Calu3 (cell line): ENCODE data around the gene NEK2. TPM values are rescaled to one million over a fixed set of nuclear protein-coding genes. Genes with fewer than 3 reads are reported as not detected.
"Not testable (repeated sequence)": the region's sequence is repeated elsewhere in the genome, so short reads cannot be mapped to it uniquely, and the experiment has no call there.

ENCODE experiments used
- BruUV-seq: library from RNA; stranded (reverse); fragments of 400-500 nt; replicated peaks from 2 replicates; lab custom pipeline; 2021; lab: Mats Ljungman, UMichigan
- CTCF ChIA-PET: fragments of 300-600 bp; sonication (Branson Sonifier 250); formaldehyde crosslinking; loops from one replicate; lab custom pipeline; 2022; ENCODE audit warnings: antibody characterized with exemption; lab: Charles Lee
- DNase-seq: peaks from one replicate; pipeline ENCODE4 v3.0.0; 2022
- H3K27ac Mint-ChIP-seq: one replicate; pipeline ENCODE4 v1.8.0; 2022; ENCODE audit warnings: mixed read lengths; ENCODE audit not compliant: unreplicated experiment
- H3K27me3 Mint-ChIP-seq: one replicate; pipeline ENCODE4 v1.8.0; 2022; ENCODE audit warnings: mixed read lengths; ENCODE audit not compliant: unreplicated experiment
- H3K36me3 Mint-ChIP-seq: one replicate; pipeline ENCODE4 v1.8.0; 2022; ENCODE audit warnings: mild to moderate bottlenecking, moderate library complexity, mixed read lengths; ENCODE audit not compliant: insufficient read depth, unreplicated experiment
- H3K4me1 Mint-ChIP-seq: one replicate; pipeline ENCODE4 v1.8.0; 2022; ENCODE audit warnings: mild to moderate bottlenecking, low read depth, mixed read lengths; ENCODE audit not compliant: unreplicated experiment
- H3K4me3 Mint-ChIP-seq: one replicate; pipeline ENCODE4 v1.8.0; 2022; ENCODE audit warnings: mild to moderate bottlenecking, low read depth, moderate library complexity, mixed read lengths; ENCODE audit not compliant: unreplicated experiment
- H3K9me3 Mint-ChIP-seq: one replicate; pipeline ENCODE4 v1.8.0; 2022; ENCODE audit warnings: low read depth, mixed read lengths; ENCODE audit not compliant: unreplicated experiment
- CTCF ChIP-seq: fragments of 200-600 bp; IDR thresholded peaks from one replicate; pipeline ENCODE4 v1.8.0; 2022; ENCODE audit warnings: antibody characterized with exemption; ENCODE audit not compliant: unreplicated experiment
- intact Hi-C: fragments of 100-400 bp; cut with micrococcal nuclease; formaldehyde crosslinking; loops from one replicate; pipeline ENCODE4 v1.10.0; 2022; ENCODE audit not compliant: unreplicated experiment
- total RNA-seq: library from RNA; stranded (reverse); gene quantifications from 2 replicates; pipeline ENCODE4 v1.2.3, GENCODE V29; 2022

Gene NEK2
- total RNA-seq, 1 experiment from 2014 or later = 43.2 TPM

DNA sequence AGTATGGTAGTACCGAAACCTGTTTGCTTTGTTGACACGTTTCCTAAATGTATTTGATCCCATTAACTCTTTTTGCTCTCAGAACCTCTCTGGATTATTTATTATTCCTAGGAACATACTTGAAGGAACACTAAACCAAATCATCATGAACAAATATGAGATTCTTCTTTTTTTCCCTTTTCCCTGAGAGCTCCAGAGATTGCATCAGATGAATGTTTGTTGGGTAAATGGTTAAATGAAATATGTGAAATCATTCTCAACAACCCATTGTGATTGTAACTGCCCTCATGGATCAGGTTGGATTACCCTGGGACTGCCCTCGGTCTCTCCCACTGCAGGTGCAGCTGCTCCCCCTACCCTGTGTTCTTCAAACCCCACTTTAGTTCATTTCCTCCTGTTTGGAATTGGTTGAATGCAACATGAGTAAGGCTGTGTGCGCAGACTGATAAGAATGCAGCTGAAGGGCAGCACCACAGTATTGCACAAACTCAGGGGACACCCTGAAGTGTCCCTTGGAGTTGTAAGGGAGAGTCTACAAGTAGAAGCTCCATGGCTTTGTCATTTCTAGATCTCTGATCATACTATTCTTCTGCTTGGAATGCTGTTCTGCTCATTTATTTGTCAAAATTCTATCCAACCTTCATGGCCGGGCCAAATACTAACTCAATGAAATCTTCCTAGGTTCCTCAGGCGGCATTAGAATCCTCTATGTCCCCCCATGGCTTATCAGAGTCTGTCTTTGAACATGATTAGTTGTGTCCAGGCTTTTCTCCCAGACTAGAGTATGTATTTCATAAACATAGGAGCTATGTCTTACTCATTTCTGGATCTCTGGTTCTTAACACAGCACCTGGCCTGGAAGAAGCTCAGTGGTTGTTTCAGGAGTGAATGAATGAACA, 47.1 kb upstream of the NEK2 start:
- CTCF ChIA-PET = interaction anchor here (0.5 to 0.7 kb wide), 2 partner anchors 13 to 20 kb away, joined by 3 to 7 read pairs; no protein-coding TSS in a partner anchor
- no peak for DNase-seq

DNA sequence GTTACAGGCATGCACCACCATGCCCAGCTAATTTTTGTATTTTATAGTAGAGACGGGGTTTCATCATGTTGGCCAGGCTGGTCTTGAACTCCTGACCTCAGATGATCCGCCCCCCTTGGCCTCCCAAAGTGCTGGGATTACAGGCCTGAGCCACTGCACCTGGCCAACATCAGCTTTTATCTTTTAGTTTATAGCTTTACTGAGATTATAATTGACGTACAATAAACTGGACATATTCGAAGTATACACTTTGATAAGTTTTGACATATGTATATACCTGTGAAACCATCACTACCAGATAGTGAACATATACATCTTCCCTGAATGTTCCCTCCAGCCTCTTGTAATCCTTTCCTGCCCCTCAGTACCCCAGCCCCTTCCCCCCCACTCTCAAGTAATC, 41.1 kb upstream of the NEK2 start:
- H3K27me3 Mint-ChIP-seq, H3K27ac Mint-ChIP-seq, H3K36me3 Mint-ChIP-seq, BruUV-seq, CTCF ChIA-PET, intact Hi-C loops, H3K4me1 Mint-ChIP-seq, DNase-seq, H3K4me3 Mint-ChIP-seq, H3K9me3 Mint-ChIP-seq: not testable (repeated sequence)

More for the DNA sequence above, 47.1 kb upstream of the NEK2 start:
- Mint-ChIP-seq H3K9me3 (no peaks in the 10 kb centered on the region), H3K27ac (no peak overlapping the region), H3K27me3 (peaks cover 9% of the 10 kb centered on the region), H3K4me3 (no peak overlapping the region), H3K4me1 (no peaks in the 10 kb centered on the region), H3K36me3 (no peaks in the 10 kb centered on the region)
- no TSS peak for BruUV-seq
- no peak for TF ChIP-seq CTCF
- intact Hi-C loops = no loop called here

- no peak for DNase-seq
- Mint-ChIP-seq H3K27ac (no peak overlapping the region), H3K4me3 (no peak overlapping the region), H3K36me3 (no peaks in the 10 kb centered on the region), H3K27me3 (no peaks in the 10 kb centered on the region), H3K4me1 (no peaks in the 10 kb centered on the region), H3K9me3 (no peaks in the 10 kb centered on the region)
- CTCF ChIA-PET = no interaction called here
- intact Hi-C loops = no loop called here
- no TSS peak for BruUV-seq
- no peak for TF ChIP-seq CTCF
Observed at GRCh38 chr1:211715971-211716370, 40.5 kb upstream of the NEK2 start.

- H3K27me3 Mint-ChIP-seq = no peaks in the 10 kb centered on the region
- TF ChIP-seq CTCF = no peak
- CTCF ChIA-PET = no interaction called here
- no peak overlapping the region for H3K4me3 Mint-ChIP-seq
- H3K9me3 Mint-ChIP-seq = no peaks in the 10 kb centered on the region
- no peaks in the 10 kb centered on the region for H3K4me1 Mint-ChIP-seq
- no peak for DNase-seq
- no TSS peak for BruUV-seq
- intact Hi-C loops = no loop called here
- no peak overlapping the region for H3K27ac Mint-ChIP-seq
- H3K36me3 Mint-ChIP-seq = no peaks in the 10 kb centered on the region
Observed at GRCh38 chr1:211714154-211714553, 38.7 kb upstream of the NEK2 start.

DNA sequence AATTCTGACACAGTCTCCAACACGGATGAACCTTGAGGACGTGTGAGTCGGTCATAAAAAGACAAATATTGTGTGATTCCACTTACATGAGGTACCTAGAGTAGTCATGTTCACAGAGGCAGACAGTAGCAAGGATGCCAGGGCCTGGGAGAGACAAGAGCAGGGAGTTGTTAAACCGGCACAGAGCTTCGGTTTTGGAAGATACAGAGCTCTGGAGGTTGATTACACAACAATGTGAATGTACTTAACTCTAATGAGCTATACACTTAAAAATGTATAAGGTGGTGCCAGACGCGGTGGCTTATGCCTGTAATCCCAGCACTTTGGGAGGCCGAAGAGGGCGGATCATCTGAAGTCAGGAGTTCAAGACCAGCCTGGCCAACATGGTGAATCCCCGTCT, 37.8 kb upstream of the NEK2 start:
- intact Hi-C loops = no loop called here
- Mint-ChIP-seq H3K36me3 (no peaks in the 10 kb centered on the region), H3K4me3 (no peak overlapping the region), H3K27me3 (no peaks in the 10 kb centered on the region), H3K27ac (no peak overlapping the region), H3K4me1 (no peaks in the 10 kb centered on the region), H3K9me3 (no peaks in the 10 kb centered on the region)
- no peak for TF ChIP-seq CTCF
- CTCF ChIA-PET = no interaction called here
- no peak for DNase-seq
- no TSS peak for BruUV-seq
